HG02981 (cell line): ENCODE data around the gene NEU2.

Source experiments
- ATAC-seq: cut with Tn5 transposase; IDR thresholded peaks from one replicate; pipeline ENCODE4 v1.9.1; 2021; ENCODE audit warnings: mild to moderate bottlenecking, moderate library complexity; ENCODE audit not compliant: unreplicated experiment

NEU2 gene

GRCh38 chr2:233032551-233033320, at the start of gene NEU2:
Gene NEU2, plus strand, starts transcription at chr2:233032672. Its CDS starts 0 bp downstream, at chr2:233032672.
- ATAC-seq = no peak

GRCh38 chr2:232982926-232983668, 49.4 kb upstream of the NEU2 start:
- ATAC-seq = no peak

DNA sequence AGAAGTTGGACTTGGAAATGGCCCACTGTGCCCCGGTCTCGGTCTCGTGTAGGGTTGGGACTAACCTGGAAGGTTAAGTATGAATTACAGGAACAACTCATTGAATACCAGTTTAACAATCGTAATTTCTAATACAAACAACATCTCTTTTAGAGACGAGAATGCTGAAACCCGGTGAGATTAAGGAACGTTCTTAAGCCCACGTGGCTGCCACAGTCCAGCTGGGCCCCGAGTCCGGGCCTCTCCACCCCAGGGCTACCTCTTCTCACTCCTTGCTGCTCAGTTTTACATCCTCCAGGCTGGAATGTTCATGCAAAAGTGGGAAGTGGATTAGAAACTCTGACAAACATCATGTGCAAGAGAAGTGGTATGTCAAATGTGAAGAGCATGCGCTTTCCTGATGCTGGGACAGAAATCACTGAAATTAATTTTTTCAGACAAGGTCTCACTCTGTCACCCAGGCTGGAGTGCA, 48.8 kb upstream of the NEU2 start:
- ATAC-seq = no peak

DNA sequence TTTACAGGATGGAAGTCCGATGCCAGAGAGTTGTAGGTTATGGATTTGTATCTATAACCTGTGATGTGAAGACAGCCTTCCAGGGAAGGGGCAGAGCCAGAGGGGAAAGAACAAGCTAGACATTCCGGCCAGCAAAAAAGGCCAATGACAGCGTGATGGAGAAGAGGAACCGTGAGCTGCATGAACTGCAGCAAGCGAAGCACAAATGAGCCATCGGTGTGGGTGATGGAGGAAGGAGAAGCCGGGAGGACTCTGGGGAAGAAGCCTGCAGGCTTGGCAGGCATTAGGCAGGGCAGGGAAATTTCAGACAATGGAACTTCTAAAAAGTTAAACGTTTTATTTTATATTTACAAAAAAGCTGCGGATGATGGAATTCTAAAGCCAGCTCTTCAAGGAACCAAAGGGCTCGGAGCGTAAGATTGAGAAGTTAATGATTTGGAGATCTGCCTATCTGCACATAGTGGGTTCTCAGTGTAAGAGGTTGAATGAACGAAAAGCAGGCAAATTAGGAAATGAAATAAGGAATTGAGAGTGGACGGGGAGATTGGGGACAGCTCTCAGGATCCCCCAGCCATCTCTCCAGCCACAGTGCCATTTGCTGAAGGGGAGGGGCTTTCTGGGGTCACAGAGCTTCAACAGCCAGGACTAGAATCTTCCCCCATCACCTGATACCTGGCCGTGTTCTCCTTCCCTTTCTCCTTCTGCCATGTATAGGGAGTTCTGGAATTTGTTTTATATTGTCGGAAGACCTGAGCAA, 47.8 kb upstream of the NEU2 start:
- ATAC-seq = no peak

GRCh38 chr2:232986155-232986554, 46.3 kb upstream of the NEU2 start:
- ATAC-seq = no peak

- ATAC-seq = no peak
Observed at GRCh38 chr2:232993231-232993821, 39.1 kb upstream of the NEU2 start.

GRCh38 chr2:232994446-232994845, 38.0 kb upstream of the NEU2 start:
- ATAC-seq = no peak

DNA sequence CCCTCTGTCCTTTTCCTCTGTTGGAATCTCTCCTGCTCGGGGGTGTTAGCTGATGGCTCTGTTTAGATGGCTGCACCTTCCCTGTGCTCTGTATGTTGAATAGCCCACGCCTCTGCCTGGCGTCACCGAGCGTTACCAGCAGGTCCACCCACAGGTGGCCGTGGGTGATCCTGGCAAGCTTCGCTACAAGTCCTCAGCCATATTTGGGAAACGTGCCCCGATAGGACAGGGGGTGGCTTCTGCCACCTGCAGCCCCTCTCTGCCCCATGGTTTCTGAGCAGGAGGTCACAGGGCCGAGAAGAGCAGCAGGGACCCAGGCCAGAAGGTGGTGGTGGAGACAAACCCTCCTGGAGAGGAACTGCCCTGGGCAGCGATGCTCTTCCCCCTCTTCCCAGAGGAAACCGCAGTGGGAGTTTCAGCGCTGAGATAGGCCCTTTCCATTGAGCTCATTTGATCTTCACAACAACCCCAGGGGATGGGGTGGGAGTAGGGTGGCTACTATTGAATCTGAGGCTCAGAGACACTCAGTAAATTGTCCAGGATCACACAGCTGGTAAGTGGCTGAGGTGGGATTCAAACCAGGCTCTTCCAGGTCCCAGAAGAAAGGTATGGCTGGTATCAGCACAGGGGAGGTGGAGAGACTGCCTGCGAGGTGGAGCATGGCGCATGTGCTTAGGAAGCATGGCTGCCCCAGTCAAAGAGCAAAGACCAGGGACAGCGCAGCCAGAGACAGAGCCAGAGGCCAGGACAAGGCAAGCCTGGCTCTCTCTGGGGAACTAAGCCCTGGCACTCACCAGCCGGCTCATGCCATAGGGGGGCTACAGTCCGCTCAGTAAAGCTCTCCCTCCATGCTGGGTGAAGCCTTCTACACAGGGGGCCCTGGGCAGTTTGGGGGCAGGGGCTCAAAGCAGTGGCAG, 34.5 kb upstream of the NEU2 start:
- ATAC-seq = no peak

DNA sequence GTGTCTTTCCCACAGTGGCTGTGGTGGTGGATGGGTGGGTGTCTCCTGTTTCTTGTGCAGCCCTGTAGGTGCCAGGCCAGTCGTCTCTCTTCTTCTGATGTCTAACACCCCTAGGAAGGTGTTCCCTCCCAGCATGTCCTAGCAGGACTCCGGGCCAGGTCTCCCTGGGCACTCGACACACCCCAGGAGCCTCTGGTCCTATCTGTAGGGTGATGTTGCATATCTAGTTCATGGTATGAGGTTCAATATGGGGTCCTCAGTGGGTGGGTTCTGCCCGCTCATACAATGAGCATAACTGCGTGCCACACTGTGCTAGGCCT, 33.8 kb upstream of the NEU2 start:
- no peak for ATAC-seq

DNA sequence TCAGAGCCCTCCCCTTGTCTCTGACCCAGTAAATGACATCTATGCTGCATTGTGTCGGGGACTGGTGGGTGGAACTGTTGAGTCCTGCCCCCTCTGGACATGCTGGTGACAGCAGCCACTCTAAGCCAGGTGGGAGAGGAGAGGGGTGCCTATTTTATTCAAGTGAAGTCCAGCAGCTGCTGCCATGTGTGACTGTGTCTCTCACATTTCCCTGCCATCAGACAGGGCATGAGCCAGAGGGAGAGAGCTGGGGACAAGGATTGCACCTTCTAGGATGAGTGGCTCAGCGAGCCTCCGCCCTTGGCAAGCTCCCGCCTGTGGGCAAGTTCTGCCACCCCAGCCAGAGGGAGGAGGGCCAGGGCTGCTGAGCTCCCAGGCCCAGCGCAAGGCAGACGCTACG, 33.1 kb upstream of the NEU2 start:
- no peak for ATAC-seq

- ATAC-seq = no peak
Observed at GRCh38 chr2:233000886-233001750, 31.4 kb upstream of the NEU2 start.

DNA sequence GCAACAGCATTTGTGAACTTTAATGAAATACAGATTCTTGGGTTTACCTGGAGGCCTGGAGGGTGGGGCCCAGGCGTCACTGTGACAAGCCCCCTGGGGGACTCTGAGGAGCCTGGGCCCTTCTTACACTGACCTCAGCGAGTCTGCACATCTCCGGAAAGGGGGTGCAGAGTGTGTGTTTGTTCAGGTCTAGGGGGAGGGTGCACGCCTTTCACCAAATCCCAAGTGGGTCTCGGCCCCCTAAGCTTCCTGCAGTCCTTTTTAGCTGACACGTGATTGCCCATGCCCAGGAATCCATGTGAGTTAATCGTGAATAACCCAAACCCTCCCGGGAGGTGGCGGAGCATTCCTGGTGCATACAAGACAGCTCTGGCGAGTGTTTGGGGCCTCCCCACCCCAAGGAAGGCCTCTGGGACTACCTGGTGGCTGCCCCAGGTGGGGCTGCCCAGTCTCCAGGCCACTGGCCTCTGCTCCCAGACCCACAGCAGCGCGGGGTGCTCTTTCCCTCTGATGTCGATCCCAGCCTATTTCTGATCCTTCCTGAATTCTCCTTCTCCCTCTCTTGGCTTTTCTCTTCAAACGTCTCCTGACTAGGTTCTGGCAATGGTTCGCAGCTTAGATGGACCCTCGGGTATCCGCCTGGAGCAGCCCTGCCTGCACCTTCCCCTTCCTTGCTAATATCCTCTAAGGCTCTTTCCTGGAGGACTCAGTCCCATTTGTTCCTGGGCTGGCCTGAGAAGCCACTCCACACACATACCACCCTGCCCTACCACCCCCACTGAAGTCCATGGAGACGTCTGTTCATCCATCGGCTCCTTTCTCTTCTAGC, 29.4 kb upstream of the NEU2 start:
- no peak for ATAC-seq

GRCh38 chr2:233003658-233004555, 28.6 kb upstream of the NEU2 start:
- no peak for ATAC-seq

- no peak for ATAC-seq
Observed at GRCh38 chr2:233005096-233005495, 27.4 kb upstream of the NEU2 start.

- no peak for ATAC-seq
Observed at GRCh38 chr2:233006648-233007047, 25.8 kb upstream of the NEU2 start.

GRCh38 chr2:233007270-233007669, 25.2 kb upstream of the NEU2 start:
- no peak for ATAC-seq

DNA sequence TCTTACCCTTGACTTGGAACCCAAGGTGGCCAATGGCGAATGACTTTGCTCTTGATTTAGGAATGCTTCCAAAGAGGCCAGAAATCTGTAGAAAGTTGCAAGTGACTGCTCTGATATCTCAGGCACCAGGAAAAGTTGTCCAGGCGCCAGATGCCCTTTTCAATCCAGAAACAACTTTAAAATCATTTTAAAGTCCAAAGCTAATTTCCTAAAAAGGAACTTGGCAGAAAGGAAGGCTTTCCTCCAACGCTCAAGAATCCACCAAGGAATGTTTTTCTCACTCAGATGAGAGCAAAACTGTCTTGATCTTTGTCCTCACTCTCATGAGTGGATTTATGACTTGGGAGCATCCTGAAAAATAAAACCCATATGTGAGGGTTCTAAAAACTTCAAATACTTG, 24.7 kb upstream of the NEU2 start:
- no peak for ATAC-seq
